Transverse colon (tissue), 3 donors: Measurements from ENCODE around the gene GRIP1.

Experiments
- EP300 ChIP-seq: sonication (generic); formaldehyde crosslinking; IDR thresholded peaks from one replicate; pipeline ENCODE4 v1.6.1; 2017; ENCODE audit warnings: antibody characterized with exemption, low read depth
- TF ChIP-seq, protein P1 (sequence below), 5 experiments: fragments of 200-600 bp in 3 of 5; fragments of 450-650 bp in 2 of 5; sonication (generic) in 3 of 5; IDR thresholded peaks; 1 replicate in 2 of 5; 2 replicates in 3 of 5; pipeline ENCODE4 v1.5.1; 2016 to 2017; ENCODE audit warnings: antibody characterized with exemption in 5 of 5, inconsistent platforms in 3 of 5, mild to moderate bottlenecking in 2 of 5, moderate library complexity in 1 of 5

DNA sequence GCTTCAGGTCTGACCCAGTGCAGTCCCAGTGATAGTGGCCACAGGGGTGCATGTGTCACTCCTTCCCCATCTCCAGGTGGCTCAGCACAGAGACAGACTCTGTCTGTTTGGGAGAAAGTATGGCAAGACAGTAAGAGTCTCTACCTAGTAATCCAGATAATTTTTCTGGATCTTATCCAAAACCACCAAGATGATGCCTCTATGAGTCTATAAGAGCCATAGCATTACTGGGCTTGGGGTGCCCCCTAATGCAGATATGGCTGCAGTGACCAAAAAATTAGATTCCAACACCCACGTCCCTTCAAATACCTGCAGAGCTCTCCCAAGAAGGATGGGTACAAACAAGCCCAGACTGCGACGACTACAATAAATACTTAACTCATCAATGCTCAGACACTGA is 123.8 kb downstream of the GRIP1 start:
- no peak for TF ChIP-seq EP300
- TF ChIP-seq, protein P1, sequence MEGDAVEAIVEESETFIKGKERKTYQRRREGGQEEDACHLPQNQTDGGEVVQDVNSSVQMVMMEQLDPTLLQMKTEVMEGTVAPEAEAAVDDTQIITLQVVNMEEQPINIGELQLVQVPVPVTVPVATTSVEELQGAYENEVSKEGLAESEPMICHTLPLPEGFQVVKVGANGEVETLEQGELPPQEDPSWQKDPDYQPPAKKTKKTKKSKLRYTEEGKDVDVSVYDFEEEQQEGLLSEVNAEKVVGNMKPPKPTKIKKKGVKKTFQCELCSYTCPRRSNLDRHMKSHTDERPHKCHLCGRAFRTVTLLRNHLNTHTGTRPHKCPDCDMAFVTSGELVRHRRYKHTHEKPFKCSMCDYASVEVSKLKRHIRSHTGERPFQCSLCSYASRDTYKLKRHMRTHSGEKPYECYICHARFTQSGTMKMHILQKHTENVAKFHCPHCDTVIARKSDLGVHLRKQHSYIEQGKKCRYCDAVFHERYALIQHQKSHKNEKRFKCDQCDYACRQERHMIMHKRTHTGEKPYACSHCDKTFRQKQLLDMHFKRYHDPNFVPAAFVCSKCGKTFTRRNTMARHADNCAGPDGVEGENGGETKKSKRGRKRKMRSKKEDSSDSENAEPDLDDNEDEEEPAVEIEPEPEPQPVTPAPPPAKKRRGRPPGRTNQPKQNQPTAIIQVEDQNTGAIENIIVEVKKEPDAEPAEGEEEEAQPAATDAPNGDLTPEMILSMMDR (IDR thresholded peaks at IDR 0.05), result no peak
